HEK293T (cell line): ENCODE results near the gene BRIP1.

Experiments used
- BHLHE40 ChIP-seq: fragments of 450-650 bp; IDR thresholded peaks from 2 replicates; pipeline ENCODE4 v1.6.1; 2016; ENCODE audit warnings: mild to moderate bottlenecking, moderate library complexity, borderline replicate concordance
- ZNF384 ChIP-seq: fragments of 450-650 bp; IDR thresholded peaks from 2 replicates; pipeline ENCODE4 v1.6.1; 2016

GRCh38 chr17:61738249-61738648, 125.1 kb downstream of the BRIP1 start:
- TF ChIP-seq BHLHE40: no peak
- TF ChIP-seq ZNF384: no peak
